CD1c-positive myeloid dendritic cell (primary cell): Measurements from ENCODE around the gene CYP4A22.
"Not testable (repeated sequence)": the region's sequence is repeated elsewhere in the genome, so short reads cannot be mapped to it uniquely, and the experiment has no call there.

ENCODE experiments used
- DNase-seq: peaks from one replicate; pipeline ENCODE4 v3.0.0-alpha.2; 2016; ENCODE audit errors: extremely low spot score

Gene CYP4A22, protein sequence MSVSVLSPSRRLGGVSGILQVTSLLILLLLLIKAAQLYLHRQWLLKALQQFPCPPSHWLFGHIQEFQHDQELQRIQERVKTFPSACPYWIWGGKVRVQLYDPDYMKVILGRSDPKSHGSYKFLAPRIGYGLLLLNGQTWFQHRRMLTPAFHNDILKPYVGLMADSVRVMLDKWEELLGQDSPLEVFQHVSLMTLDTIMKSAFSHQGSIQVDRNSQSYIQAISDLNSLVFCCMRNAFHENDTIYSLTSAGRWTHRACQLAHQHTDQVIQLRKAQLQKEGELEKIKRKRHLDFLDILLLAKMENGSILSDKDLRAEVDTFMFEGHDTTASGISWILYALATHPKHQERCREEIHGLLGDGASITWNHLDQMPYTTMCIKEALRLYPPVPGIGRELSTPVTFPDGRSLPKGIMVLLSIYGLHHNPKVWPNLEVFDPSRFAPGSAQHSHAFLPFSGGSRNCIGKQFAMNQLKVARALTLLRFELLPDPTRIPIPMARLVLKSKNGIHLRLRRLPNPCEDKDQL

DNA sequence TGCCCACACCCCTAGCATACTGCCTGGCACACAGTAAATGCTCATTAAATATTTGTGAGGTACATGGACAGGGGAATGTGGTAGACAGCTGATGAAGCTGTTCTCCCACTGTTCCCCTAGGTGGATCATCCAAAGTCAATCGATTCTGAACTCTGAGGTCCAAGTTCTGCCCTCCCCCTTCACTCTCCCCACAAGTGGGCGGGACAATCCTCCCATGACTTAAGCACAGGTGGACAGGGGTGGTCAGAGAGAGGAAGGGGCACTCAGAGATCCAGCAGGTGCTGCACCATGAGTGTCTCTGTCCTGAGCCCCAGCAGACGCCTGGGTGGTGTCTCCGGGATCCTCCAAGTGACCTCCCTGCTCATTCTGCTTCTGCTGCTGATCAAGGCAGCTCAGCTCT is at the start of gene CYP4A22:
TSS of gene CYP4A22 (plus strand) at position 244 of the 400 bp plus-strand sequence. CDS start at position 289, 45 bp downstream.
- no peak for DNase-seq

DNA sequence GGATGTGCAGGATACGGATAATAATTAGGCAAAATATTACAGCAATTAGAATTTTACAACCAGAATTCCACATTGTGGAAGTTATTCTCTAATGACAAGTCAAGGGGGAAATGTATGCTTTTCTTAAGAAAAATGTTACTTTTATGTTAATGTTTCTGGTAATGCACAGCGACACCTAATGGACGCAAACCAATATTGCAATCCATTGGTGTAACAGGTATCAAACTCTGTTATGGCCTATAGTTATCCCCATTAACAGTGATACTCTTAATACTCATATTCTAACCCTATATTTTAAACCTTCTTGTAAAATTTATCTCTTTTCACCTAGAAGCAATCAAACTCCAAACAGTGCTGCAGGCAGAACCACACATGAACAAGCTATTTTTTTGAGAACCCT is 47.9 kb upstream of the CYP4A22 start:
- peak; percentile 33 for DNase-seq

DNA sequence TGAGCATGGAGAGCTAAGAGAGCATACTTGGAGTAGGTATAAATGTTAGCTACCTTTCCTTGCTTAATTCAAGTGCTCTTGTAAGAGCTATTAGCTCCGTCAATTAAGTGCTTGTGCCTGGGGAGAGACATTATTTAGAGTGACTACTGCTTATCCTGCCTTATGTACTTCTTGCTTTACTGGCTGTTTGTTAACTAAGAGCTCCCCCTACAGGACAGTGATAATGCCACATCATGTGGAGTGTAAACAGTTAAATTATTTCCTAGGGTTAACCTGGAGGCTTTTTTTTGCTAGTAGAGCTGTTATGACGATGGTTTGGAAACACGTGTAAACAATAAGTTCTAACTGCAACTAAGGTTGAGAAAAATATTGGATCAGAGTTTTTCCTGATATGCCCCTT is 45.8 kb upstream of the CYP4A22 start:
- DNase-seq: not testable (repeated sequence)

DNA sequence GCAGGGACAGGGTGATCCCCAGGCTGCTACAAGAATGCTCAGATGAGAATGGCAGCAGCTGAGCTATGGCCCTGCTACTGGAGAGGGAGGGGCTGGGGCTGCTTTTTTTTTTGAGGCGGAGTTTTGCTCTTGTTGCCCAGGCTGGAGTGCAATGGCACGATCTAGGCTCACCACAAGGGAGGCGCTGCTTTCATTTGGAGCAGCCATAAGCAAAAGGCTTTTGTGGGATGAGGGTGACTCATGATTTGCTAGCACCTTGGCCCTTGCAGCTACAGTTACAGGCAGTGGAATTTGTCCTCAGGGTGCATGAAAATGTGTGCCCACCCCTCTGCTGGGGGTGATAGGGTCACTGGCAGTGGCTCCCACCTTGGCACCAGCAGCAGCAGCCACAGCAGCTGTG is 32.4 kb upstream of the CYP4A22 start:
- DNase-seq: no peak

DNA sequence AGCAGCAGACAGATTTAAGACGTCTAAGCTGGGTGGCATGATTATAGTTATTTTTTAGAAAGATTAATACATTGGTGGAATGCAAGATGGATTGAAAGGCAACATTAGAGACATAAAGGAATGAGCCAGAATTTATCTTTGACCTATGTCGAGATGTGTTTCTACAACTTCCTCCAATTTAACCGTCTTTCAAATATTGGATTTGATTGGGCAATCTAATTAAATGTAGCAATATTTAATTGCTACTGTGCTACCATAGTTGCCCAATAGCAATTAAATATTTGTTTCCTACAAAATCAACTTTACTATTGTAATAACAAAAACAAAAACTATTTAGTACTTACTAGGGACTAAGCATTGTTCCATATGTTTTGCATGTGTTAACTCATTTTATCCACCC is 30.4 kb upstream of the CYP4A22 start:
- DNase-seq: no peak

DNA sequence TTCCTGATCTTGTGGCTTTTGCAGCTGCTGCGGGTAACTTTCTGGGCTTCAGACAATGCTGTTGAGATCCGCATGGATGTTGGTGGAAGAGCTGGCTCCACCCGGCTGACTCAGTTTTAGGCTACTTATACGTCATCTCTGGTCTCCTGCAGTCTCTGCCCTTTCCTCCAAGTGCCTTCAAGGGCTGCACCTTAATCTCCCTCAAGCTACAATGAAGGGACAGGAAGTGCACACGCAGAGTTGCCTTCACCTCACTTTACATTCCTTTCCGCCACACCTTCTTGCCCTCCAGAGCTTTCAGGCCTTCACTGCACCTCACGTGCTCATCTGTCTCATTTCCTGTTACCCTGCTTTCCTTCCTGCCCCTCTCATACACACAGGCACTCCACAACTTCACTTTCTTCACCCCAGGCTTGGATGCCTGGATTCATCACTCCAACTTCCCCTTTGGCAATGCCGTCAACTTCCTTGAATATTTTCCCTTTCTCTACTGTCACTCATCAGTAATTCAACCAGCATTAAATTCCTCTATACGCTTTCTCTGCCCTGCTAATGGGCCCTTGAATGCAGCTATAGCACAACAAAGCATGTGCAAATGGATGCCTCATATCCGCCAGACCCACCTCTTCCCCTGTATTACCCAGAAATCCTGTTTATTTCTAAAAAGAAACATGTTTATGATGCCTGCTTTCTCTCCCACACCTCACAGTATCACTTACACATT is 29.2 kb upstream of the CYP4A22 start:
- DNase-seq: not testable (repeated sequence)

DNA sequence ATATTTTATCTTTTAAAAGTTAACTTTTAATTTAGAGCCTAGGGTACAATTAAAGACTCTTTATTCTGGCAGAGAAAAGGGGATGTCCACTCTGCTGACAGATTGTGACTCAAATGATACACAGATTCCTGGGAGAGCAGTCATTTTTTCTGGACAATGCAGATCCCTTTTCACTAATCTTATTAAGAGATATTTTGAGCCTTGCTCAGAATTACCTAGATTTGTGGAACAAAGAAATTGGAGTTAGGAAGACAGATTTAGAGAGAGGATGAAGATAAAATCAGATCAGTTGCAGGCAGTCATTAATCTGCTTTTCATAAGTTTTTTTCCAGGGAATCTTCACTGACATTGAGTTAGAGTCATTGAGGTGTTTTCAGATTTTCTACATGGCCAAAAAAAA is 27.8 kb upstream of the CYP4A22 start:
- not testable (repeated sequence) for DNase-seq

DNA sequence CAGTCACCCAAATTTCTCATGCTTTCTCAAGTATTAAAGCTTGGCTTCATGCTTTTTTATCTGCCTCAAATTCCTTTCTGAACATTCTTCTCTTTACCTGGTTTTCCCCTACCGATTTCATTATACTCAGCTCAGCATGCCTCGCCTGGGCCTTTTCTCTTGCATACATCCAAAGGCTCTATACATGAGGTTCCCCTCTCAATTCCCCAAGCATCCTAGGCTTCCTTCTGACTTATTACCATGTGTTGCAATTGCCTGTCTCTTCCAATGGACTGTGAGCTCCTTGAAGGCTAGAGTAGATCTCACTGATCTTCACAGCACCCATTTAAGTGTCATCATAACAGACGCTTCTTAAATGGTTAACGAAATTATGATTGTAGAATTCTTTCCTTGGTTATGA is 24.1 kb upstream of the CYP4A22 start:
- DNase-seq: no peak

DNA sequence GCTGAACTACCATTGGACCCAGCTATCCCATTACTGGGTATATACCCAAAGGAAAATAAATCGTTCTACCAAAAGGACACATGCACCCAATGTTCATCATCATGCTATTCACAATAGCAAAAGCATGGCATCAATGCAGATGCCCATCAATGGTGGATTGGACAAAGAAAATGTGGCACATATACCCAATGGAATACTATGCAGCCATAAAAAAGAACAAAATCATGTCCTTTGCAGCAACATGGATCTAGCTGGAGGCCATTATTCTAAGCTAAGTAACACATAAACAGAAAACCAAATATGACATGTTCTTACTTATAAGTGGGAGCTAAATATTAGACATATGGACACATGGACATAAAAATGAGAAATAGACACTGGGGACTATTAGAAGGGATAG is 16.2 kb upstream of the CYP4A22 start:
- DNase-seq: not testable (repeated sequence)

DNA sequence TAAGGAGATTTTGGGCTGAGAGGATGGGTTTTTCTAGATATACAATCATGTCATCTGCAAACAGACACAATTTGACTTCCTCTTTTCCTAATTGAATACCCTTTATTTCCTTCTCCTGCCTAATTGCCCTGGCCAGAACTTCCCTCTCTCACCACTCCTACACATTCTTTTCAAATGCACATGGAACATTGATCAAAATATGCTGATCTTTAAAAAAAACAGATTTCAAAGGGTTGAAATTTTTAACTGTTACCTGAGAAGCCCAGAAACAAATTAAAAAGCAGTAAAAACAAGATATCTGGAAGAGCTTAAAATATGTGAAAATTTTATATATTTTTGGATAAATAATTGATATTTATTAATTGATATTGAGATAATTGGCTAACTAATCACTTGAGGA is 12.4 kb upstream of the CYP4A22 start:
- DNase-seq: not testable (repeated sequence)

DNA sequence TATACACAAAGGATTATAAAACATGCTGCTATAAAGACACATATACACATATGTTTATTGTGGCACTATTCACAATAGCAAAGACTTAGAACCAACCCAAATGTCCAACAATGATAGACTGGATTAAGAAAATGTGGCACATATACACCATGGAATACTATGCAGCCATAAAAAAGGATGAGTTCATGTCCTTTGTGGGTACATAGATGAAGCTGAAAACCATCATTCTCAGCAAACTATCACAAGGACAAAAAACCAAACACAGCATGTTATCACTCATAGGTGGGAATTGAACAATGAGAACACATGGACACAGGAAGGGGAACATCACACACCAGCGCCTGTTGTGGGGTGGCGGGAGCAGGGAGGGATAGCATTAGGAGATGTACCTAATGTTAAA is 10.2 kb upstream of the CYP4A22 start:
- DNase-seq: not testable (repeated sequence)

DNA sequence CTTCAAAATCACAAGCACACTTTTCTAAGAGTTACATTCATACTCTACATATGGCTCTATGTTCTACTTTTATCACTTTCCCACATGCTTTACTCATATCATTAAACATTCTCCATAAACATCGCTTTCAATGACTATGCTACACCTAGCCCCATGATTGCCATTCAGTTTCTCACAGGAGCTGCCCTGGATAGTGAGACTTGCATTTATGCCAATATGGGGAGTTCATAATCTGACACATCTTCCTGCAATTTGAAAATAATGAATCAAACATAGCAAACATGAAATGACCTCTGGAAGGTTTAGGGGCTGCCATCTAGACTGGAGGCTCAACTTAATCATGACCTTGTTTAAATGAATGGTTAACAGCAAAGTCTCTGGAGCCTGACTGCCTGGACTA is 9.0 kb upstream of the CYP4A22 start:
- no peak for DNase-seq

DNA sequence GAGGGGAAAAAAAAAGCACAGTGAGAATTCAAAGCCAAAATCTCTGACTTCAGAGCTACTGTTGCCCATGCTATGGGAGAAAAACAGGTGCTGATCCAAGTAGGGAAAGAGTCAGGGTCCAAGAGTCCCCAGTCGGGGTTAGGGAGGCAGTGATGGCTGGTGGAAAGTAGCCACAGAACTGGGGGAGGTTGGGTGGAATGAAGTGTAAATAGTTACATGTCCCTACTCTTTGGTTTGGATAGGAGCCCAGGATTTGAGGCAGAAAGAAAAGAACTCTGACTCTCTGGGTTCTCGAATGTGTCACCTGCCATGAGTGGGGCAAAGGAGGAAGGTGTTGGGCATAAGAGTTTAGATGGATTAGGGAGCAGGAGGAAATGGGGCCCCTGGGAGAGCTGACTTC is 8.4 kb upstream of the CYP4A22 start:
- DNase-seq: not testable (repeated sequence)

DNA sequence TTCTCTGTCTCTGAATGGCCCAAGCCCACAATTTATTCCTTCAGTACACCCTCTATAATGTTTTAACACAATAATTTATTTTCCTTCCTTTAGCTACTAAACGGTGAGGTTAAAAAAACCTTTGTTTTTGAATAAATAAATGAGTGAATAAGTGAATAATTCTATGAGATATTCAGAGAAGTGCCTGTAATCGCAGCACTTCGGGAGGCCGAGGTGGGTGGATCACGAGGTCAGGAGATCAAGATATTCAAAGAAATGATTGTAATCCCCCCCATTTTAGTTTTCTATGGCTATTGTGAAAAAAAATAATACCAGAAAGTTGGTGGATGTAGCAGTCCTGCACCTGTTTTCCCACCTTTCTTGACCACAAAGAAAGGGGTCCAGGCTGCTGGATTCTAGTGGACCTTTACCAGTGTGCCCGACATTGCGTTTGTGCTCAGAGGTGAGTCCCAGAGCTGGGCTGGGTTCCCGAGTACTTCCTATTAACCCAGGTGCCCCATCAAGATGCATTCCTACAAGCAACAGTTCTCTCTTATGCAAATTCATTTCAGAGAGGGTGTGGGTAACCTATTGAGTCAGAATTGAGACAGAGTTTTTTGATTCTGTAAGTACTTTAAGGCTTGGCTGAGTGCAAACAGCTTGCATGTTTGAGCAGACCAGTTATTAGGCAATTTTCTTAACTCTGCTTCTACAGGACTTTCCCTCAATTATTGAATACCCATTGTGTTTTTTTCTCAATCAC is 7.6 kb upstream of the CYP4A22 start:
- DNase-seq: not testable (repeated sequence)

DNA sequence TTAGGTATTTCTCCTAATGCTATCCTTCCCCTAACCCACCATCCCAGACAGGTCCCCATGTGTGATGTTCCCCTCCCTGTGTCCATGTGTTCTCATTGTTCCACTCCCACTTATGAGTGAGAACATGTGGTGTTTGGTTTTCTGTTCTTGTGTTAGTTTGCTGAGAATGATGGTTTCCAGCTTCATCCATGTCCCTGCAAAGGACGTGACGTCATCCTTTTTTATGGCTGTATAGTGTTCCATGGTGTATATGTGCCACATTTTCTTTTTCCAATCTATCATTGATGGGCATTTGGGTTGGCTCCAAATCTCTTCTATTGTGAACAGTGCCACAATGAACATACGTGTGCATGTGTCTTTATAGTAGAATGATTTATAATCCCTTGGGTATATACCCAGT is 4.6 kb upstream of the CYP4A22 start:
- DNase-seq: not testable (repeated sequence)

DNA sequence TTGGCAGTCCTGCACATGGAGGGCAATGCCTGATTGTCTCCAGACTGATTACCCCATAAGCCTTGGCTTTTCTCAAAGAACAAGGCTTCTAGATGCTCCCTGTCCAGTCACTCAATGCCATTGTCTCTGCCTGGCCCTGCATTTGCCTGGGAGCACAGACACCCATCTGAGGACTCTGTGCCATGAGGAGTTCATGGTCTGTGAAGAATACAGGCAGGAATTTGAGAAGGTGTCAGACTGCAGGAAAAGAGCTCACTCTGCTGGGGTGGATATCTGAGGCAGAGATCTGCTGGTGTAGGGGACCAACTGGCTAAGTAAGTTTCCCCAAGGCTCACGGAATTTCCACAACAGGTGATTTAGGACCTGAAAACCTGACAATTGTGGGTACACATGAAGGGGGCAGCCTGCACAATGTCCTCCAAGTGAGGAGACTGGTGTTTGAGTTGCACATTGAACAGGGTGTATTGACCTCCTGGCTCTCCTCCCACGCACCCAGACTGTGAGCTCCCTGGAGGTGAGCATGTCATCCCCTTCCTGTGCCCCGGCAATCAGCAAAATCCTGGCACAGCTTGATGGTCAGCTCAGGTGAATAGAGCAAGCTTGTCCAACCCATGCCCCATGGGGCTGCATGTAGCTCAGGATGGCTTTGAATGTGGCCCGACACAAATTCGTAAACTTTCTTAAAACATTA is 829 bp downstream of the CYP4A22 start:
- DNase-seq: no peak

DNA sequence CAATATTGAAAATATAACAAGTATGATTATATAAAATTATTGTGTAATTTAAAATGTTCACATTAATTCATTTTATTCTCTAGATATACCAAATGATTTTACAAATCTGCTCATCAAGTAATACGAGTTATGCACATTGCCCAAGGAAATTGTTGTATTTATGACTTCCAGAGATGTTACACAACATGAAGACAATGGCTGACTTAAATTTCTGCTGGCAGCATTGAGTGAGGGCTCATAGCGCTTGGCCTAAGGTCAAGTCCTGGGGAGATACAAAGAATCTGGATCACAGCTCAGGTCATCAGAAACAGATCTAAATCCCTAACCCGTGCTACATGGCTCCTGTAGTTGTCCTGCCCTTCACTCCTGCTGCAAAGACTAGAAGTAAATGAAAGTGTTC is 3.1 kb downstream of the CYP4A22 start:
- not testable (repeated sequence) for DNase-seq

DNA sequence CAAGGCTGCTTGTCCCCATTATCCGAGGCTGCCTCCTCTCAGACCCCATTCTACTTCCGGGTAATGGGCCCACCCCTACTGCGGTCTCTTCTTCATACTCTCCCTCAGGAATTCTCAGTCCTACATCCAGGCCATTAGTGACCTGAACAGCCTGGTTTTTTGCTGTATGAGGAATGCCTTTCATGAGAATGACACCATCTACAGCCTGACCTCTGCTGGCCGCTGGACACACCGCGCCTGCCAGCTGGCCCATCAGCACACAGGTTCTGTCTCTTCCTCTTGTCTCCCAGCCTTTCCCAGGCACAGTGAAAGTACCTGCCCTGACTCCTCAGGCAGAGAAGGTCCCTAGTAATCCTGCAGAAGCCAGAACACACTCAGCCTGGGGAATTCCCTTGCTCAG is 6.4 kb downstream of the CYP4A22 start:
- not testable (repeated sequence) for DNase-seq

DNA sequence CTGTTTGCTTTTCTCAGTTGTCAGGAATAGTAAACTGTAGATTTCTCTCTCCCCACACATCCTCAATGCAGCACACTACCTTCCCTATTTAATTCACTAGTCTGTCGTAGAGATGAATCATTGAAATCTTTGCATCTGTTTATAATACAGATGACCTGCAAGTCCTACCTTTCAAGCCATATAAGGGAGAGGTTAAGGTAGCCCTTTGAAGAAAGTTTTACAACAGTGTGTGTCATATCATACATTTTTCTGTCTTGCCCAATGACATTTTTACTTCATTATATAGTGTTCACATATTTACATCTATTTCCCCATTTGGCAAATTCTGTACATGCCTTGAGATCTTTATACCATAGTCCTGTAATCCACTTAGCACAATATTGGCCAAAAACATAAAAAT is 9.3 kb downstream of the CYP4A22 start:
- not testable (repeated sequence) for DNase-seq

DNA sequence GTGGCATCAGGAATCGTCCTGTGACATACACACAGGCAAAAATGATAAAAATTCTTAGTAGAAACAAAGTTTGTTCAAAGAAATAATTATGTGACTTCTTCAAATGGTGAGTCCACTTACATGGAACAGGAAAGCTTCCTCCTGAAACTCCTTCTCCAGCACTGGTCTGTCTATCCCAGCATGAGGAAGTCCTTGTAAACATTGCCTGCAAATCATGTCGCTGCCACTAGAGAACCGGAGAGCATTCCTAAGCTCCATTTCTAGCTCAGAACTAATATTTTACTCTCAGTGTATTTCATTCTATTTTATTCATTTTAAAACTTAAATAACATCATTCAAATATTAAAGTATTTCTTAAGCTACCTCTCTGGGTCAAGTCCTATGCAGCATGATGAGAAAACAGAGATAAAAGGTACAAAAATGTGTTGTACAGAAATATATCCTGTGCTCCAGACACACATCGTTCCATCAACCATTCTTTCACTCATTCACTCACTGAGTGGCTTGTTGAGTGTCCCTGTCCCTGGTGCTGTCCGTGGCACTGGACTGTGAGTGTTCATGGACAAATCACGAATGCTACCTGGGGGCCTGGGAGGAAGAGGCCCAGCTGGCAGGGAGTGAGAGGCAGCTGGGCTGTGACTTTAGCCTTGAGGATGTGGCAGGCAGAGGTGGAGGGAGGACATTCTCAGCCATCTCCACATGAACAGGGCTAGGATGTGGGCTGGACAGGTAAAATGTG is 10.0 kb downstream of the CYP4A22 start:
- DNase-seq: no peak

DNA sequence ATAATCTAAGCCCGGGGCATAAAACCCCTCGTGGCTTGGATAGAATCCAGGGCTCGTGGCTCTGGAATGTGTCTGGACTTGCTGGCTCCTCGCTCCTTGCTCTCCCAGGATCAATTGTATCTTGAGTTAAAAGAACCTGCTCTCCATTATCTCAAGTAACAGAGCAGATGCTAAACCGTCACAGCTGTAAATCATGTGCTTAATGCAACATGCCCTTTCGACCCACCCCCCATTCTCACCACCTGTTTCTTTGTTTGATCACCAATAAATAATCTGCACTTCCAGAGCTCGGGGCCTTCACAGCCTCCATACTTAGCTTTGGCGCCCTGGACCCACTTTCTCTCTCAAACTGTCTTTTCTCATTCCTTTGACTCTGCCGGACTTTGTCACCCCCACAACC is 11.9 kb downstream of the CYP4A22 start:
- not testable (repeated sequence) for DNase-seq
